ENCODE results near the gene CDCA4. TPM values are rescaled to one million over a fixed set of nuclear protein-coding genes. Genes with fewer than 3 reads are reported as not detected.
A peak's percentile ranks its signal among the peaks of the same experiment; 100 is the strongest.

CDCA4 gene
- total RNA-seq, 2 experiments from 2014 or later: 59.4 to 63.5 TPM

DNA sequence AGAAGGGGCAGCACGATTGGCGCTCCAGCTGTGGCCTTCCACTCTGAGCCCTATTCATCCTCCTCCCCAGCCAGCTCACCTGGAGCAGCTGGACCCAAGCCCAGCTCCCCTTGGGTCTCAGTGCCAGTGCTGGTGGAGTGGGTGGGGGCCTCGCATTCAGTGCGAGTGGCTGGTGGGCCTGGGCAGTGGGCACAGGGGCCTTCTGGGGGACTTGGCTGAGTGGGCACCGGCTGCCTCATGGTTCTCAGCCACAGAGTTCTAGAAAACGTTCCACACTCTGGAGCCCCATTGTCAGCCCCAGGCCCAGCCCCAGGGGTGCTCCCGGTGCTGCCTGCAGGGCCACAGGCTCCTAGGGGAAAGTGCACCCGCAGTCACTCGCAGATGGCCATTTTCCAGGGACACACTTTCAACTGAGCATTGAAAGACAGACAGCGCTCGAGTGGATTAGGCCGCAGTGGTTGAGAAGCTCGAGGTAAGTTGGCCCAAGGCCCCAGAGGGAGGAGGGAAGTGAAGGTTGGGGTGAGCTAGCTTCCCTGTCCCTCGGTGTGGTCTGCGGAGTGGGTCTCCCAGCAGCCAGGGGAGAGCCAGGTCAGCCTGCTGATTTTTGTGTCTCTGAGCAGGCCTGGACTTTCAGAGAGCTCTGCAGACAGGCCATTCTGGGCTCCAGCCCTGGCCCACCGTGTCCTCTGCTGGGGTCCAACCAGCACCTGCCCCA is 31.5 kb downstream of the CDCA4 start:
- DNase-seq (no peak), ATAC-seq (no peak)
- H3K27ac Mint-ChIP-seq: no peak overlapping the region
- ChIA-PET CTCF (interaction anchor here (1.1 to 1.5 kb wide), 4 partner anchors 10 to 57 kb away, joined by 3 to 4 read pairs (median 3); no protein-coding TSS in a partner anchor), POLR2A (interaction anchor here (0.6 to 1.0 kb wide), 3 partner anchors 10 to 24 kb away, joined by 3 to 4 read pairs (median 3); no protein-coding TSS in a partner anchor)
- H3K36me3 Mint-ChIP-seq (ENCODE audit: low read depth): no peaks in the 10 kb centered on the region
- intact Hi-C loops (cut with micrococcal nuclease): no loop called here
- no peaks in the 10 kb centered on the region for H3K27me3 Mint-ChIP-seq
- no peak overlapping the region for H3K4me3 Mint-ChIP-seq
- peaks cover 3% of the 10 kb centered on the region for H3K4me1 Mint-ChIP-seq (ENCODE audit: low read depth)
- TF ChIP-seq, protein P1, sequence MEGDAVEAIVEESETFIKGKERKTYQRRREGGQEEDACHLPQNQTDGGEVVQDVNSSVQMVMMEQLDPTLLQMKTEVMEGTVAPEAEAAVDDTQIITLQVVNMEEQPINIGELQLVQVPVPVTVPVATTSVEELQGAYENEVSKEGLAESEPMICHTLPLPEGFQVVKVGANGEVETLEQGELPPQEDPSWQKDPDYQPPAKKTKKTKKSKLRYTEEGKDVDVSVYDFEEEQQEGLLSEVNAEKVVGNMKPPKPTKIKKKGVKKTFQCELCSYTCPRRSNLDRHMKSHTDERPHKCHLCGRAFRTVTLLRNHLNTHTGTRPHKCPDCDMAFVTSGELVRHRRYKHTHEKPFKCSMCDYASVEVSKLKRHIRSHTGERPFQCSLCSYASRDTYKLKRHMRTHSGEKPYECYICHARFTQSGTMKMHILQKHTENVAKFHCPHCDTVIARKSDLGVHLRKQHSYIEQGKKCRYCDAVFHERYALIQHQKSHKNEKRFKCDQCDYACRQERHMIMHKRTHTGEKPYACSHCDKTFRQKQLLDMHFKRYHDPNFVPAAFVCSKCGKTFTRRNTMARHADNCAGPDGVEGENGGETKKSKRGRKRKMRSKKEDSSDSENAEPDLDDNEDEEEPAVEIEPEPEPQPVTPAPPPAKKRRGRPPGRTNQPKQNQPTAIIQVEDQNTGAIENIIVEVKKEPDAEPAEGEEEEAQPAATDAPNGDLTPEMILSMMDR (IDR thresholded peaks at IDR 0.05): no peak
- H3K9me3 Mint-ChIP-seq: no peaks in the 10 kb centered on the region

DNA sequence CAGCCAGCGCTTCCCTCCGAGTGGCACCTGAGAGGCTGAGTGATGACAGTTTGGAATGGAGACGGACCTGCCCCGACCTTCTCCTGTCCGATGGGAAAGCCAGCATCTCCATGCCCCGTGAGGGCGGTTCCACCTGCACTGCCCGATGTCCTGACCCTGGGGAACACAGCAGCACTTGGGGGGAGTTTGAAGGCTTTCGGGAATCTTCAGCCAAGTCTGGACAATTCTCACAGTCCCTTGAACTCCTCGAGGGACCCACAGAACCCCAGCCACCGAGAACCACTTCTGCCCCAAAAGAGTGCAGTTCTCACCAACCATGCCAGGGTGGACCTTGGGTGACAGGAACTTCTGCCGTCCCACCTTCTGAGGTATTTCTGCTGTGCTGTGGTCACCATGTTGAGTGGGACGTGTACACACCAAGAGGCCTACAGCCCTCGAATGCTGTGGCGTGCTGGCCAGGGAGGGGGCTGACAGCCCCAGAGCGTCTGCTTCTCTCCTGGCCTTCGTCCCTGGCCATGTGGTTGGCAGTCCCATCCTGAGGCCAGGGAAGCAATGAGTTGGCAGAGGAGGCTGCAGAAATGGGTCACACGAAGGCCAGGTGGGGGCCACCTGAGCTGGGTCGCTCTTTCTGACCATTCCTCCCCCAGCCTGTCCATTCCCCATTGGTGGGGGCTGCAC is 34.3 kb downstream of the CDCA4 start:
- Mint-ChIP-seq H3K4me1 (ENCODE audit: low read depth) (peaks cover 3% of the 10 kb centered on the region), H3K27me3 (no peaks in the 10 kb centered on the region), H3K27ac (no peak overlapping the region), H3K4me3 (peak overlapping the region; percentile 67), H3K9me3 (no peaks in the 10 kb centered on the region), H3K36me3 (ENCODE audit: low read depth) (no peaks in the 10 kb centered on the region)
- ChIA-PET POLR2A (interaction anchor here (1.1 kb wide), 1 partner anchor 34 kb away, joined by 4 read pairs; the partner anchor contains the start of gene CDCA4), CTCF (interaction anchor here (1.2 to 3.6 kb wide), 2 partner anchors 59 kb away, joined by 4 to 30 read pairs; no protein-coding TSS in a partner anchor)
- no peak for DNase-seq
- TF ChIP-seq, protein P1 (IDR thresholded peaks at IDR 0.05): no peak
- intact Hi-C loops (cut with micrococcal nuclease): no loop called here
- ATAC-seq: no peak

DNA sequence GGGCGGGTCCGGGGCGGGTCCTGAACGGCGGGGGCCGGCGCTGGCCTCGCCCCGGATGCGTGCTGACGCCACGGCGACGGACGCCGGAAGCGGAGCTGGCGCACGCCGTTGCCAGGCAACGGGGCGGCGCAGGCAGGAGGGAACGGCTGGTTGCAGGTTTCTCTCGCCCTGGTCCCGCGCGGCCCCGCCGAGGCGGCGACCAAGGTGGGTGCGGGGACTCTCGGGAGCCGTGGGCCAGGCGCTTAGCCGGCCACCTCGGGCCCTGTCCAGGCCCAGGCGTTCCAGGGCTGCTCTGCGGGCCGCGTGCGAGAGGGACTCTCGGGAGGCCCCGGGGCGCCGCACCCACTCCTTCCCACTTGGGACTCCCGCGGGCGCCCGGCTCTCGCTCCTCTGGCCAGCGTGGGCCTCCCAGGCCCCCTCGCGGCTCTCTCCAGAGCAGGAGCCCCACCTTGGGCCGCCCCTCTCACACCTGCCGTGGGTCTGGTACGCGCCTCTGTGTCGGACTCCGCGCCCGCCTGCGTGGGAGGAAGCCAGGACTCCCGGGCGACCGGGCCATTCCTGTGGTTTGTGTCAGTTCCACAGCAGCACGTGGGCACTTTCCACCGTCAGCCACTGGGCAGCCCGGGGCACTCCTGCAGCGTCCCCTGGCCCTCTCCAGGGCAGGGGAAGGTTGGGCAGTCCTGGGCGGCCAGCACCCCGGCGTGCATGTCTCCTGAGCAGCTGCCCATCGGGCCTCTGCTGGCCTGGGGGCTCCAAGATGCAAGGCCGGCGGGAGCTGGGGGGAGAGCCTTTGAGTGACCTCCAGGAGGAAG is 35.0 kb downstream of the CDCA4 start, which contains the start of gene CLBA1:
CLBA1 (plus strand) TSS at position 114 of the 812 bp plus-strand sequence; CDS start at position 758, 644 bp downstream.
- Mint-ChIP-seq H3K4me3 (peak within 1 kb of the TSS; percentile 67), H3K9me3 (no peaks in the 10 kb centered on the region), H3K27me3 (no peaks in the 10 kb centered on the region), H3K27ac (peak within 1 kb of the TSS; percentile 59), H3K4me1 (ENCODE audit: low read depth) (peaks cover 3% of the 10 kb centered on the region), H3K36me3 (ENCODE audit: low read depth) (no peaks in the 10 kb centered on the region)
- CTCF ChIA-PET: interaction anchor here (1.0 to 3.6 kb wide), 5 partner anchors 8 to 90 kb away, joined by 3 to 30 read pairs (median 5); no protein-coding TSS in a partner anchor
- POLR2A ChIA-PET: interaction anchor here (1.0 to 3.0 kb wide), 2 partner anchors 34 to 296 kb away, joined by 3 to 24 read pairs; partner anchors contain the start of gene CDCA4
- intact Hi-C loops (cut with micrococcal nuclease): no loop called here
- TF ChIP-seq, protein P1 (IDR thresholded peaks at IDR 0.05): no peak
- peak; percentile 98 for ATAC-seq
- DNase-seq: peak; percentile 85

DNA sequence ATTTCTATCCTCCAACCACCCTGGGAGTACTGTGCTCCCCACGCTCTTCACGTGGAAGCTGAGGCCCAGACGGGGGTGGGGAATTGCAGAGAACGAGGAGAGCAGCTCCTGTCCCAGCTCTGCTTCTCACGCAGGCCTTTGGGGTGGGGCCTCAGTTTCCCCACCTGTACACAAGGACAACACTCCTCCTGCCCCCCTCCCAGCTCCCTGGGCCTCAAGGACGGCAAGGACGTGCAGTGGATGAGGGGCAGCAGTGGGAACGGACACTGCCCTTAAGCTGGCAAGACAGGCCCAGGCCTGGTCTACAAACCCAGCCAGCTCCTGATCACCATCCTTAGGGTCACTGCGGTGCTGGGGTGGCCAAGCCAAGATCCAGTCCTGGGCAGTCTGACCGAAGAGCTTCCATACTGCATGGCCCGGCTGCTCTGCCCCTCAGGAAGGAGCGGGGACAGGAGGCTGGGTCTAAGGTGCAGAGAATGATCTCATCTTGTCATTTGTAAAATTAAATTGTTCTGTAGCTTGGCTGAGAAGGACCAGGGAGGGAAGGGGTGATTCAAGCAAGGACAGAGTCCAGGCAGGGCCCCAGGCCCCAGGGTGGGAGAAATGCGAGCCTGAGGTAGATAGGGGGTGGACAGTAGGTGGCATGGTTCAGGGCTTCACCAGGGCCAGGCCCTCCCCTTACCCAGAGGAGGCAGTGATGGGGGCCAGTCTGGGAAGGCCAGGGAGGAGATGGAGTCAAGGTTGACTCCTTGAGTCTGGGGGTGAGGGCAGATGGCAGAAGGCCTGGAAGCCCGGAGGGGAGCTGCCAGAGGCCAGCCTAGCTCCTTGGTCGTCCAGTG is 36.6 kb downstream of the CDCA4 start:
- Mint-ChIP-seq H3K36me3 (ENCODE audit: low read depth) (no peaks in the 10 kb centered on the region), H3K4me1 (ENCODE audit: low read depth) (peaks cover 3% of the 10 kb centered on the region), H3K9me3 (no peaks in the 10 kb centered on the region), H3K27ac (peak overlapping the region; percentile 50), H3K4me3 (peak overlapping the region; percentile 49), H3K27me3 (peaks cover 3% of the 10 kb centered on the region)
- intact Hi-C loops (cut with micrococcal nuclease): no loop called here
- TF ChIP-seq, protein P1 (IDR thresholded peaks at IDR 0.05): no peak
- no peak for DNase-seq
- no peak for ATAC-seq
- CTCF ChIA-PET: interaction anchor here (0.8 to 3.6 kb wide), 7 partner anchors 8 to 106 kb away, joined by 3 to 30 read pairs (median 3); partner anchors contain the start of gene GPR132
- POLR2A ChIA-PET: interaction anchor here (0.5 to 3.0 kb wide), 8 partner anchors 8 to 294 kb away, joined by 3 to 24 read pairs (median 3); partner anchors contain the start of gene CDCA4
